ENCODE measurements around the gene SLC29A1. TPM values are rescaled to one million over a fixed set of nuclear protein-coding genes. Genes with fewer than 3 reads are reported as not detected.

The SLC29A1 gene
- total and polyA plus RNA-seq, 4 donors: 16.1 to 51.8 (median 27.2) TPM

DNA sequence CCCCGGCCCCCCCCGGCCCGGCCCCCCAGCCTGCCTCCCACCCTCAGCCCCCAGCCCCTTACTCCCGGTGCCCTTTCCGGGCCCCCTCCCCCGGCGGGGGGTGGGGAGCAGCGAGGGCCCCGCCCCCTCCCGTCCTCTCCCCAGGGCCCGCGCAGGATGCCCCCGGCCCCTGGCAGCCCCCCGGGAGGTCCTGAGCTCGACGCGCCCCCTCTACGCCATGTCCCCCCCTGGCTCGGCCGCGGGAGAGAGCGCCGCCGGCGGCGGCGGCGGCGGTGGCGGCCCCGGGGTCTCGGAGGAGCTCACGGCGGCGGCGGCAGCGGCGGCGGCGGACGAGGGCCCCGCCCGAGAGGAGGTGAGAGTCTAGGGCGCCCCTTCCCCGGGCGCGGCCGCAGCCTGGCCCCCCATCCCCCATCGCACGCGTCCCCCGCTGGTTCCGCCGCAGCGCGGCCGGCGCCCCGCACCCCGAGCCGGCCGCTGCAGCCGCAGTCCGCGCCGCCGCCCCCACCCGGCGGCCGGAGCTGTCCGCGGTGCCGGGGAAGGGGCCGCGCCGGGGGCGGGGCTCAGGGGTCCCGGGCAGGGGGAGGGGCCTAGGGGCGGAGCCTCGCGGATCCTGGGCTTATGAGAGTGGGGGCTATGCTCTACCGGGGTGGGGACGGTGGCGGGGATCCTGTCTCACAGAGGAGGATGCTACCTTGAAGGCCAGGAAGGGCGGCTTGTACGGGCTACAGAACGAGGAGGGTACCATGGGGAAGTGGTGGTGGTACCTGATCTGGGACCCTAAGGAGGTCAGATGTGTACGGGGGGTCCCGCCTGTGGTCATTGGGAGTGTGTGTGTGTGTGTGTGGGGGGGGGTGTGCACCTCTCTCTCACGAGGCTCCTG lies 47.4 kb downstream of the SLC29A1 start:
- 0% methylated on average over 45 of the region's 90 CpGs for WGBS (ENCODE audit: insufficient coverage)
- Histone ChIP-seq H3K4me1 (ENCODE audit: control insufficient read depth, insufficient read depth, low read length) (peaks cover 37% of the 10 kb centered on the region), H3K4me3 (ENCODE audit: low read depth, low read length) (peak overlapping the region; percentile 35), H3K27ac (ENCODE audit: low read depth, low read length) (no peak overlapping the region), H3K36me3 (ENCODE audit: control insufficient read depth, insufficient read depth, low read length) (peaks cover 27% of the 10 kb centered on the region), H3K27me3 (ENCODE audit: control insufficient read depth, insufficient read depth, low read length) (no peaks in the 10 kb centered on the region), H3K9me3 (ENCODE audit: control insufficient read depth, insufficient read depth, low read length) (no peaks in the 10 kb centered on the region)
- DNase-seq (ENCODE audit: low read depth in 4 of 6, low spot score in 6 of 6): peak in 3 of 6 donors; percentile 68 to 95 (median 89)

DNA sequence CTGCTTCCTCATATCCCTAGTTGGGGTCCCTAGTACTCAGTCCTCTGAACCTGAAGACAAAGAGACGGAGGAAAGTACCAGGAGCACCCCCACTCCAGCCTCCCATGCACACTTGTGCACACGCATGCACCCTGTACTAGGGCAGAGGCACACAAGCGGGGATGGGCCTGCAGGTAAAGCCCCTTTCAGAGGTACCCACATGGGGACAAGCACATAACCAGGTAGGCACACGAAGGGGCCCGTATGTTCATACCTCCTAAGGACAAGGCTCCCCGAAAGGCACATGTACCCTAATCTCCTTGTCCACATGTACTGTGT lies 48.0 kb downstream of the SLC29A1 start:
- peak in 1 of 6 donors; percentile 60 for DNase-seq (ENCODE audit: low read depth in 4 of 6, low spot score in 6 of 6)
- Histone ChIP-seq H3K4me3 (ENCODE audit: low read depth, low read length) (peak overlapping the region; percentile 35), H3K27ac (ENCODE audit: low read depth, low read length) (no peak overlapping the region), H3K27me3 (ENCODE audit: control insufficient read depth, insufficient read depth, low read length) (no peaks in the 10 kb centered on the region), H3K9me3 (ENCODE audit: control insufficient read depth, insufficient read depth, low read length) (no peaks in the 10 kb centered on the region), H3K36me3 (ENCODE audit: control insufficient read depth, insufficient read depth, low read length) (peaks cover 30% of the 10 kb centered on the region), H3K4me1 (ENCODE audit: control insufficient read depth, insufficient read depth, low read length) (peaks cover 35% of the 10 kb centered on the region)
- WGBS (ENCODE audit: insufficient coverage): 65% methylated on average over 6 of the region's 6 CpGs

DNA sequence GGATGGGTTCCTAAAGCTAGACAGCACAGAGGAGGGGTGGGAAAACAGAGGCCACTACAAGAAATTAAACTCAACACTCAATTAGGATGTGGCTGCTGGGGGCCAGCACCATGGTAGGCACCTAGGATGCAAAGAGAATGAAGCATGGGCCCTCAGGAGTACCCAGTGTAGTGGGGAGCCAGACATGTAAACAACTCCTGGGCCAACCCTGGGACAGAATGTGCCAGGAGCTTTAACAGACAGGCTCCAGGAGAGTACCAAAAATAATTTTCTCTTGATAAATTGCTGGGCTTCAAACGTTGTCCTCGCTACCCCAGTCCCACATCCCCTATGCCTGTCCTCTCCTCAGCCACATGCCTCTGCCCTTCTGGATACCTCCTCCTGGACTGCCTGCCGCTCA lies 48.5 kb downstream of the SLC29A1 start:
- DNase-seq (ENCODE audit: low read depth in 4 of 6, low spot score in 6 of 6): no peak
- Histone ChIP-seq H3K9me3 (ENCODE audit: control insufficient read depth, insufficient read depth, low read length) (no peaks in the 10 kb centered on the region), H3K36me3 (ENCODE audit: control insufficient read depth, insufficient read depth, low read length) (peaks cover 36% of the 10 kb centered on the region), H3K27ac (ENCODE audit: low read depth, low read length) (no peak overlapping the region), H3K27me3 (ENCODE audit: control insufficient read depth, insufficient read depth, low read length) (no peaks in the 10 kb centered on the region), H3K4me3 (ENCODE audit: low read depth, low read length) (no peak overlapping the region), H3K4me1 (ENCODE audit: control insufficient read depth, insufficient read depth, low read length) (peaks cover 35% of the 10 kb centered on the region)
- 100% methylated on average over 1 of the region's 3 CpGs for WGBS (ENCODE audit: insufficient coverage)

GRCh38 chr6:44272529-44272928 lies 49.1 kb downstream of the SLC29A1 start:
- Histone ChIP-seq H3K27ac (ENCODE audit: low read depth, low read length) (no peak overlapping the region), H3K9me3 (ENCODE audit: control insufficient read depth, insufficient read depth, low read length) (no peaks in the 10 kb centered on the region), H3K4me1 (ENCODE audit: control insufficient read depth, insufficient read depth, low read length) (peaks cover 35% of the 10 kb centered on the region), H3K4me3 (ENCODE audit: low read depth, low read length) (no peak overlapping the region), H3K36me3 (ENCODE audit: control insufficient read depth, insufficient read depth, low read length) (peaks cover 42% of the 10 kb centered on the region), H3K27me3 (ENCODE audit: control insufficient read depth, insufficient read depth, low read length) (no peaks in the 10 kb centered on the region)
- no peak for DNase-seq (ENCODE audit: low read depth in 4 of 6, low spot score in 6 of 6)
- 86% methylated on average over 3 of the region's 3 CpGs for WGBS (ENCODE audit: insufficient coverage)

GRCh38 chr6:44272999-44273566 lies 49.7 kb downstream of the SLC29A1 start:
- H3K9me3 ChIP-seq (ENCODE audit: control insufficient read depth, insufficient read depth, low read length): no peaks in the 10 kb centered on the region
- H3K36me3 ChIP-seq (ENCODE audit: control insufficient read depth, insufficient read depth, low read length): peaks cover 48% of the 10 kb centered on the region
- H3K27ac ChIP-seq (ENCODE audit: low read depth, low read length): no peak overlapping the region
- H3K4me1 ChIP-seq (ENCODE audit: control insufficient read depth, insufficient read depth, low read length): peaks cover 33% of the 10 kb centered on the region
- H3K27me3 ChIP-seq (ENCODE audit: control insufficient read depth, insufficient read depth, low read length): no peaks in the 10 kb centered on the region
- no peak for DNase-seq (ENCODE audit: low read depth in 4 of 6, low spot score in 6 of 6)
- no peak overlapping the region for H3K4me3 ChIP-seq (ENCODE audit: low read depth, low read length)
- 91% methylated on average over 16 of the region's 23 CpGs for WGBS (ENCODE audit: insufficient coverage)

DNA sequence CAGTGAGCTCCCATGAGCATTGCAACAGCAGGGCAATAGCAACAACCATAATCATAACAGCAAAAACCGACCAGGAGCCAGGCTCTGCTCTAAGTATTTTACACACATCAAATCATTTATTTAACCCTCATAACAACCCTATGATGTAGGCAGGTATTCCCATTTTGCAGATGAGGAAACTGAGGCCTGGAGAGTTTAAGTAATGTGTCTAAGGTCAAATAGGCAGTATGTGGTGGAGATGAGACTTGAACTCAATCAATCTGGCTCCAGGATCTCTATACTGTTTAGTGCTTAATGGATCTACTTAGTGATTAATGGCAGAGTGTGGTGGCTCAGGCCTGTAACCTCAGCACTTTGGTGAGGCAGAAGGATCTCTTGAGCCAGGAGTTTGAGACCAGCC lies 50.2 kb downstream of the SLC29A1 start:
- no peak for DNase-seq (ENCODE audit: low read depth in 4 of 6, low spot score in 6 of 6)
- no peaks in the 10 kb centered on the region for H3K27me3 ChIP-seq (ENCODE audit: control insufficient read depth, insufficient read depth, low read length)
- no peak overlapping the region for H3K27ac ChIP-seq (ENCODE audit: low read depth, low read length)
- no peak overlapping the region for H3K4me3 ChIP-seq (ENCODE audit: low read depth, low read length)
- H3K9me3 ChIP-seq (ENCODE audit: control insufficient read depth, insufficient read depth, low read length): no peaks in the 10 kb centered on the region
- WGBS (ENCODE audit: insufficient coverage): no CpG with 5 or more reads among the region's 1 CpG
- H3K4me1 ChIP-seq (ENCODE audit: control insufficient read depth, insufficient read depth, low read length): peaks cover 28% of the 10 kb centered on the region
- H3K36me3 ChIP-seq (ENCODE audit: control insufficient read depth, insufficient read depth, low read length): peaks cover 51% of the 10 kb centered on the region

DNA sequence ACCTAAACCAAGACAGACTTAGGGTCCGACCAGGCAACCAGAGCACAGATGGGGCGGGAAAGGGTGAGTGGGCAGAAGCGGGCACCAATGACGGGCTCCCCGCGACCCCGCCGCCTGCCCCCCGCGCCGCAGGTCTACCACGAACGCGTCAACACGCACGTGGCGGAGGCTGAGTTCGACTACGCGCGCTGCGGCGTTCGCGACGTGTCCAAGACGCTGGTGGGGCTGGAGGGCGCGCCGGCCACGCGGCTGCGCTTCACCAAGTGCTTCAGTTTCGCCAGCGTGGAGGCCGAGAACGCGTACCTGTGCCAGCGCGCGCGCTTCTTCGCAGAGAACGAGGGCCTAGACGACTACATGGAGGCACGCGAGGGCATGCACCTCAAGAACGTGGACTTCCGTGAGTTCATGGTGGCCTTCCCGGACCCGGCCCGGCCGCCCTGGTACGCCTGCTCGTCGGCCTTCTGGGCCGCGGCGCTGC lies 51.9 kb downstream of the SLC29A1 start:
- DNase-seq (ENCODE audit: low read depth in 4 of 6, low spot score in 6 of 6): no peak
- Histone ChIP-seq H3K27me3 (ENCODE audit: control insufficient read depth, insufficient read depth, low read length) (no peaks in the 10 kb centered on the region), H3K4me1 (ENCODE audit: control insufficient read depth, insufficient read depth, low read length) (peaks cover 20% of the 10 kb centered on the region), H3K9me3 (ENCODE audit: control insufficient read depth, insufficient read depth, low read length) (no peaks in the 10 kb centered on the region), H3K27ac (ENCODE audit: low read depth, low read length) (no peak overlapping the region), H3K36me3 (ENCODE audit: control insufficient read depth, insufficient read depth, low read length) (peaks cover 61% of the 10 kb centered on the region), H3K4me3 (ENCODE audit: low read depth, low read length) (no peak overlapping the region)
- WGBS (ENCODE audit: insufficient coverage): 89% methylated on average over 59 of the region's 59 CpGs

GRCh38 chr6:44275749-44276648 lies 52.6 kb downstream of the SLC29A1 start:
- Histone ChIP-seq H3K9me3 (ENCODE audit: control insufficient read depth, insufficient read depth, low read length) (no peaks in the 10 kb centered on the region), H3K4me3 (ENCODE audit: low read depth, low read length) (no peak overlapping the region), H3K36me3 (ENCODE audit: control insufficient read depth, insufficient read depth, low read length) (peaks cover 61% of the 10 kb centered on the region), H3K27ac (ENCODE audit: low read depth, low read length) (no peak overlapping the region), H3K4me1 (ENCODE audit: control insufficient read depth, insufficient read depth, low read length) (peaks cover 19% of the 10 kb centered on the region), H3K27me3 (ENCODE audit: control insufficient read depth, insufficient read depth, low read length) (no peaks in the 10 kb centered on the region)
- no peak for DNase-seq (ENCODE audit: low read depth in 4 of 6, low spot score in 6 of 6)
- 34% methylated on average over 109 of the region's 109 CpGs for WGBS (ENCODE audit: insufficient coverage)

All from spinal cord (tissue), 10 donors.